ENCODE results near the gene PYGL. TPM values are rescaled to one million over a fixed set of nuclear protein-coding genes. Genes with fewer than 3 reads are reported as not detected.

The PYGL gene
- total RNA-seq, 2 experiments from 2014 or later = 1.6 to 1.7 TPM

GRCh38 chr14:50864946-50865345 is 79.3 kb downstream of the PYGL start:
- POLR2A ChIA-PET = no interaction called here
- no peak for DNase-seq

GRCh38 chr14:50864237-50864636 is 80.0 kb downstream of the PYGL start:
- ChIA-PET POLR2A (no interaction called here), CTCF (interaction anchor here (1.0 to 9.9 kb wide), 3 partner anchors 21 to 321 kb away, joined by 3 to 160 read pairs (median 8); no protein-coding TSS in a partner anchor)
- Mint-ChIP-seq H3K4me3 (no peak overlapping the region), H3K36me3 (ENCODE audit: low read depth) (no peaks in the 10 kb centered on the region), H3K27ac (no peak overlapping the region), H3K9me3 (no peaks in the 10 kb centered on the region), H3K4me1 (ENCODE audit: low read depth) (peaks cover 8% of the 10 kb centered on the region), H3K27me3 (peaks cover 20% of the 10 kb centered on the region)
- no peak for ATAC-seq
- intact Hi-C loops (cut with micrococcal nuclease) = loop anchor here (5.0 to 10.0 kb wide), 2 partner anchors 77 to 269 kb away; no protein-coding TSS in a partner anchor
- DNase-seq = no peak
- no peak for TF ChIP-seq CTCF (IDR thresholded peaks at IDR 0.05)

More at GRCh38 chr14:50864946-50865345, 79.3 kb downstream of the PYGL start:
- no peak for ATAC-seq
- intact Hi-C loops (cut with micrococcal nuclease) = loop anchor here (5.0 to 10.0 kb wide), 2 partner anchors 78 to 270 kb away; no protein-coding TSS in a partner anchor
- Mint-ChIP-seq H3K4me3 (no peak overlapping the region), H3K36me3 (ENCODE audit: low read depth) (no peaks in the 10 kb centered on the region), H3K9me3 (no peaks in the 10 kb centered on the region), H3K4me1 (ENCODE audit: low read depth) (peaks cover 6% of the 10 kb centered on the region), H3K27me3 (peaks cover 27% of the 10 kb centered on the region), H3K27ac (no peak overlapping the region)
- TF ChIP-seq CTCF (IDR thresholded peaks at IDR 0.05) = no peak
- CTCF ChIA-PET = interaction anchor here (0.5 to 9.9 kb wide), 3 partner anchors 89 to 322 kb away, joined by 3 to 160 read pairs (median 3); no protein-coding TSS in a partner anchor

GRCh38 chr14:50862036-50862570 is 82.2 kb downstream of the PYGL start:
- POLR2A ChIA-PET = interaction anchor here (1.6 kb wide), 1 partner anchor 129 kb away, joined by 5 read pairs; no protein-coding TSS in a partner anchor
- no peaks in the 10 kb centered on the region for H3K36me3 Mint-ChIP-seq (ENCODE audit: low read depth)
- no peak for TF ChIP-seq CTCF (IDR thresholded peaks at IDR 0.05)
- no peak for DNase-seq
- peaks cover 10% of the 10 kb centered on the region for H3K4me1 Mint-ChIP-seq (ENCODE audit: low read depth)
- no peak overlapping the region for H3K4me3 Mint-ChIP-seq
- no peak overlapping the region for H3K27ac Mint-ChIP-seq
- peaks cover 7% of the 10 kb centered on the region for H3K27me3 Mint-ChIP-seq
- H3K9me3 Mint-ChIP-seq = no peaks in the 10 kb centered on the region
- CTCF ChIA-PET = interaction anchor here (1.5 to 9.9 kb wide), 7 partner anchors 8 to 319 kb away, joined by 4 to 160 read pairs (median 28); partner anchors contain the start of gene NIN
- intact Hi-C loops (cut with micrococcal nuclease) = loop anchor here (5.0 to 10.0 kb wide), 2 partner anchors 75 to 267 kb away; no protein-coding TSS in a partner anchor
- no peak for ATAC-seq

GRCh38 chr14:50860478-50861086 is 83.7 kb downstream of the PYGL start:
- Mint-ChIP-seq H3K27me3 (no peaks in the 10 kb centered on the region), H3K9me3 (no peaks in the 10 kb centered on the region), H3K27ac (peak overlapping the region; percentile 78), H3K4me1 (ENCODE audit: low read depth) (peaks cover 10% of the 10 kb centered on the region), H3K4me3 (peak overlapping the region; percentile 79), H3K36me3 (ENCODE audit: low read depth) (no peaks in the 10 kb centered on the region)
- CTCF ChIA-PET = interaction anchor here (0.6 to 9.9 kb wide), 64 partner anchors 9 to 745 kb away, joined by 3 to 160 read pairs (median 4); partner anchors contain the start of genes ATL1, NIN, SAV1 and TRIM9
- DNase-seq = peak; percentile 97
- ATAC-seq = peak; percentile 79
- POLR2A ChIA-PET = interaction anchor here (0.5 to 3.0 kb wide), 11 partner anchors 13 to 1562 kb away, joined by 3 to 20 read pairs (median 4); partner anchors contain the start of gene NIN
- intact Hi-C loops (cut with micrococcal nuclease) = loop anchor here (5.0 to 10.0 kb wide), 2 partner anchors 73 to 266 kb away; no protein-coding TSS in a partner anchor
- peak; percentile 91 for TF ChIP-seq CTCF (IDR thresholded peaks at IDR 0.05)

Measured in activated CD8-positive, alpha-beta T cell treated with anti-CD3 and anti-CD28 coated beads for 36 hours (primary cell).